Activated CD4-positive, alpha-beta T cell treated with anti-CD3 and anti-CD28 coated beads, Interleukin-10, Interleukin-2, amounts not matched to agents 100 ng/mL and 50 ng/mL, durations not matched to agents 16 hours and 8 hours (primary cell): ENCODE results near the gene ABCA1.
A peak's percentile ranks its signal among the peaks of the same experiment; 100 is the strongest.

Experiments used
- DNase-seq: peaks from one replicate; pipeline ENCODE4 v3.0.0-alpha.2; 2020

Gene ABCA1

DNA sequence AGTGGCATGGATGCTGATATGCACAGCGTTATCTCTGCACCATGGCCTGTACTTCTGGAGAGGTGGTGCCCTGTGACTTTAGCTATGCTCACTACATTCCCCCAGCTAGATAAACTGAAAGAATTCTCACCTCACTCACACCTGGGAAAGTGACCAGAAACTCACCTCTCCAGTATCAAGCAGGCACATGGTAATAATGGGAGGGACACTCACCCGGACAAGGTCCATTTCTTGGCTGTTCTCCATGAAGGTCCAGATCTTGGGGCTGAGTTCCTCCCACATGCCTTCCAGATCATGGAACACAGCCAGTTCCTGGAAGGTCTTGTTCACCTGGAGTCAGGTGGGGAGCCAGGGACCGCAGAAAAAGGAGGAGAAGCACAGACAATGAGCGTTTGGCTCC lies 91.2 kb downstream of the ABCA1 start:
- DNase-seq: no peak

DNA sequence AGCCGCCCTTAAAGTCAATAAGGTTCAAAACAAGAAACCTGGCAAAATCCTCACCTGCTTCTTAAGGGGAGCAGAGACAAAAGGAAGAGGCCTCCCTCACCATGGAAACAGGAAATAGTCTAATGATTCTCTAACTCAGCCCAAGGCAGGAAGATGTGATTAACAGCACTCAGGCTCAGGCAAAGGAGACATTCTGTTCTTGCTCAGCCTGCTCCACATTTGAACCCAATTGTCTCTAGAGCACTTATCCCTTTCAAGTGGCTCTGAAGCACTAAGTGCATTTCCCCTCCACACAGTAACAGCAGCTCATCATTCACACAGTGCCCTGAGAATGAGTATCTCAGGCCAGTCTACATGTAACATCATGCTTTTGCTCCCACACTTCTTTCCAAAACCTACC lies 91.7 kb downstream of the ABCA1 start:
- no peak for DNase-seq

DNA sequence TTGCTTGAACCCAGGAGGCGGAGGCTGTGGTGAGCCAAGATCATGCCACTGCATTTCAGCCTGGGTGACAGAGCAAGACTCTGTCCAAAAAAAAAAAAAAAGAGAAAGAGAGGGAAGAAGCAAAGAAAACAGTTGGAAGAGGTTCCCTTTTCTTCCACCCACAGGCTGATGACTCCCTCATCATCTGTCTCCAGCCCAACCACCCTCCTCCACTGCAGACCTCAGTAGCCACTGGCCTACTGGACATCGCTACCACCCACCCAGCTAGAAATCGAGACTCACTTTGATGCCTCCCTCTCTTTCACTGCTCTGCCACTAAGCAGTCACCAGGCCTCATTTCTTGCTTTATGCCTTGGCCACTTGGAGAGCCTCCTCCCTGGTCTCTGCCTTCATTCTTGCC lies 92.8 kb downstream of the ABCA1 start:
- DNase-seq: no peak

GRCh38 chr9:104833696-104834095 lies 94.3 kb downstream of the ABCA1 start:
- DNase-seq: no peak

- no peak for DNase-seq
These were observed 96.3 kb downstream of the ABCA1 start for GRCh38 chr9:104831681-104832080.

DNA sequence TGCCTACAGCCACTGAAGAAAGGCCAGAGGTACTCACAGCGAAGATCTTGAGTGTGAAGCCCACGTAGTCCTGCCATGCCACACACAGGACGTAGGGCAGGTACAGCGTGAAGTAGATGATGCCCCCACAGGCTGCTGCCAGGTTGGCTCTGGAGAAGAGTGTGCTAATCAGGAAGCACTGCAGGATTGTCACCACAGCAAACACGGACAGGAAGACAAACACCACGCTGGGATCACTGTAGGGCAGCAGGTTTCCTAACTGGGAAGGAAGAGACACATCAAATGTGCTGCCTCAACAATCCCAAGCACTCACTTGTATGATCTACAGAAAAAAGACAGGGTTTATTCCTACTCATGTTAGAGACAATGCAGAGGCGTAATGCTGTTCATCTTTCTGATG lies 101.0 kb downstream of the ABCA1 start:
- no peak for DNase-seq

GRCh38 chr9:104826079-104826775 lies 101.7 kb downstream of the ABCA1 start:
- no peak for DNase-seq

DNA sequence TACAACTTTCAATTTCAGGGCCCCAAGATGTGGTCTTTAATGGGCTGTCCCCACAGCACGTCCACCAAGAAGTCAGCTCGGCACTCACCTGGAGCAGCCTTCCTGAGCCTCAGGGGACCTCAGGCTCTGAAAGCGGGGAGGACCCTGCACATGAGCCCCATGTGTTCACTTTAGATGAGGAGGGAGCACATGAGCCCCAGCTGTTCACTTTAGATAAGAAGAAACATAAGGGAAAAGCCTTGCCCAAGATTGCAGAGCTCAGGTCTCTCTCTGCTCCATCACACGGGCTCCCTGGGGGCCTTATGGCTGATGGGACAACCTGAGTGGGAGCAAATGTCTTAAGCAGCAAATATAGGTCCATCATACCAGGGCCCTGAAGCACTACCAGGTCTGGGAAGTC lies 107.6 kb downstream of the ABCA1 start:
- no peak for DNase-seq

GRCh38 chr9:104819033-104819432 lies 108.9 kb downstream of the ABCA1 start:
- DNase-seq: no peak

GRCh38 chr9:104817437-104817836 lies 110.5 kb downstream of the ABCA1 start:
- no peak for DNase-seq

GRCh38 chr9:104815851-104816565 lies 111.9 kb downstream of the ABCA1 start:
- DNase-seq: no peak

DNA sequence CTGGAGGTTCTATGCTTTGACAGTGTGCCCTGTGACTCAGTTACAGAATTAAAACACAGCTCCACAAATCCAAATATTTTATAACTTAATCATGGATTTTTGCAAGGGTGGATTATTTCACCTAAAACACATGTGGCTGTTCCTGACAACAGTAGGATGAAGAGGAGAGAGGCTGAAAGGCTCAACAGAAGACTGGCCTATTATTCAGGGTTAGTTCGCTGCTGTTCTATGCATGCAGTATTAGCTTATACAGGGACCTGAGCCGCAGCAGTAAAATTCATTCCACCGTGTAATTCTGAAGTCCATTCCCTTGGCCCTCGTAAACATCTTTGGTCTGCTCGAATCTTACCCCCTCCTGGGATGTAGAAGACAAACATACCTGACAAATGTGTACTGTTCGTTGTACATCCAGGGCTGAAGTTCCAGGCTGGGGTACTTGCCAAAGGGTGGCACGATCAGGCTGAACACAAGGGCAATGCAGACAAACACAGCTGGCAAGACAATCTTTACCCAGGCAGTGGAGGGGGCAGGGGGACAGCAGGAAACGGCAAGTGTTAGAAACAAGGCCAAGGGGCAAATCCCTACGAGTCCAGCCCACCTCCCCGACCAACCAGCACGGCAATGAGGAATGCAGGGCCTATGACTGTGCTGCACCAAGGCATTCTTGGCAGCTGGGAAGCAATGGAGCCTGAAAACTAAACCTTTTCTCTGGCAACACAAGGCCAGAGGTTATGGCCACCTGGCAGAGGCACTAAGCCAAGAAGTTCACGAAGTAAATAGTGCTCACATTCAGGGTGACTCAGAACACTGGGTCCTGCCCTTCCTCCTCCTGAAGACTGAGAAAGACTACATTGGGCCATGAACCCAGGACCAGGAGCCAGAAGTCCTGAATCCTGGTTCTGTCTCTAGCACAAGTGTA lies 117.3 kb downstream of the ABCA1 start:
- no peak for DNase-seq

DNA sequence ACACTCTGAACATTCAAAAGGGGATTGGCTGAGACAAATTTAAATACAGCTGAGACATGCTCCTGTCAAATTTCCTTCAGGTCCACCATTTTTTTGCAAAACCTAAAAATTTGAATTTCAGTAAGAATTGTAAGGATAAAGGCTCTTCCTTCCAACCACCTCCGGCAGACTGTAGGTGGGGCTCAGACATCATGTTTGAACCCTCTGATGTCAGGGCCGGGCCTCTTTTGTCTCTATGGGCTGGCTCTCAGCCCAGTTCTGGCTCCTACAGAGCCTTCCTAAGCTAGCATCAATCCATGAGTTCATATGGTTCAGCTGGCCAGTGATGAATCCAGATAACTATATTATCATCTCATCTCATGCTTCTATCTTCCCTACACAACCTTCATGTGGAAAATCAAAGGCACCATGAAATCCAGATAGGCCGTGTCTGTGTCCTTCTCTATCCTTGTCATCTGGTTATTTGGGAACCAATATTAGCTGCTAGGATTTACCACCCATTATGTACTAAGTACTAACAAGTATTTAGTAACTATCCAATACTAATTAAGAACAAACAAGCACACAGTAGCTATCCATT lies 119.8 kb downstream of the ABCA1 start:
- no peak for DNase-seq

- DNase-seq: no peak
These were observed 122.5 kb downstream of the ABCA1 start for GRCh38 chr9:104805441-104805840.

- DNase-seq: no peak
These were observed 125.0 kb downstream of the ABCA1 start for GRCh38 chr9:104802906-104803305.

DNA sequence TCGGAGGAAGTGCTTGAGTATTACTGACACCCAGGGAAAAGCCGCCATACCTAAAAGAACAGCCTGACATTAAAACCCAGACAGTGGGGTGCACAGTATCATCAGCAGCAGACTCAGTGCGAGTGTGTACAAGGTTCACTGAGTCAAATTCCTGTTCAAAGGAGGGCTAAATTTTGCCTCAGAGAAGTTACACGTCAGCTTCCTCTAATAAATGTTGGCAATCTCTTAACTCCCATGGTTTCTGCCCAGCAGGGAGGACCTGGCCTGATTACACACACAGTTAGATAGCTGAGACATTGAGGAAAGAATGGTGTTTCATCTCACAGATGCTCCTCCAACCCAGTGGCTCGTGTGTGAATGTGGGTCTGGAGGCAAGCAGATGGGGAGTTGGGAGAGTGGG lies 125.8 kb downstream of the ABCA1 start:
- DNase-seq: no peak

GRCh38 chr9:104800068-104800785 lies 127.7 kb downstream of the ABCA1 start:
- no peak for DNase-seq

GRCh38 chr9:104798209-104798995 lies 129.6 kb downstream of the ABCA1 start:
- no peak for DNase-seq

- no peak for DNase-seq
These were observed 132.1 kb downstream of the ABCA1 start for GRCh38 chr9:104795857-104796256.

GRCh38 chr9:104795082-104795481 lies 132.9 kb downstream of the ABCA1 start:
- DNase-seq: no peak

- peak; percentile 7 for DNase-seq
These were observed 133.9 kb downstream of the ABCA1 start for GRCh38 chr9:104794070-104794469.

DNA sequence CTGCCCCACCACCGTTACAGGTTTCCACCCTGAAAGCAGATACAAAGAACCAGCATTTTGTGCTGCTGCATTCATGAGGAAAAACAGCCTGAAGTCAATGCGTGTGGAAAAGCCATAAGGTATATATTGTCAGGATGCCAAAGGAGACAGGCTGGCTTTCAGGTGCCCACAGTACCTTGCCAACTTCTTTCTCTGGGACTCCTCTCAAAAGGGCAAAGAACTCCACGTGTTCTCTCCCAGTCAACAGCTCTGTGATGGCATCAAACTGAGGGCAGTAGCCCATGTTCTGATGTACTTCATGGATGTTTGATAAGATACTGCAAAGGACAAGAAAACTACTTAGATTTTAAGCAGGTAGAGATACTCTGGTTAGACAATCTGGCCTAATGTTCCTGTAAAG lies 139.7 kb downstream of the ABCA1 start:
- no peak for DNase-seq
